ENCODE measurements around the gene TEX52.

The TEX52 gene

DNA sequence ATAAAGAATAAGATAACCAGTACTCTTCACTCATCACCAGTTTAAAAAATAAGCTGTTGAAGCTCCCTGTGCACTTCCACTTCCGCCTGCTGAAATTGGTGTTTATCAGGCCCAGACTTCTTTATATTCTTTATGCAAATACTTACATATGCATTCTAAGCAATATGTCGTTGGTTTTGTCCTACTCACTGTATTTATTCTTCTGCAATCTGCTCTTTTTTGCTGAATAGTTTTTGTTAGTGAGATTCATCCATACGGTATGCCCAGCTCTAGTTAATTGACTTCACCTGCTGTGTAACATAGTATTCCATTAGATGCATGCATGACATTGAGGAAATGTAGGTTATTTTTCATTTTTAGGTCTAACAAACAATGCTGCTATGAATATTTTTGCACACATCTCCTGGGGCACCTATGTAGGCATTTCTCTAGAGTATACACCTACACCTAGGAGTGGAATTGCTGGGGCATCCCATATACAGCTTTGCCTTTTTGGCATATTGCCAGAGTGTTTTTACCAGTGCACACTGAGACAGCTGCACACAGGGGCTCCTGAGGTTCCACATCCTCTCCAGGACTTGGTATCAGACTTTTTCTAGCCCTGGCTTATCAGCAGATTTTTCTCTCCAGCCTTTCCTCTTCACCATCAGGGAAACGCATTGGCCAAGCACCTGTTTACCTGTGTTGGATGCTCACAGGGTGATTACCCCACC lies 21.0 kb downstream of the TEX52 start:
- H3K9me3 Mint-ChIP-seq: no peaks in the 10 kb centered on the region
- no peaks in the 10 kb centered on the region for H3K27me3 Mint-ChIP-seq
- peaks cover 11% of the 10 kb centered on the region for H3K4me1 Mint-ChIP-seq
- no peak overlapping the region for H3K4me3 Mint-ChIP-seq
- DNase-seq (ENCODE audit: low spot score in 2 of 2) (no peak), ATAC-seq (replicated peaks; ENCODE audit: extremely low read depth, poor library complexity, severe bottlenecking) (no peak)
- H3K27ac Mint-ChIP-seq (ENCODE audit: low read depth): peak overlapping the region; percentile 62
- peaks cover 31% of the 10 kb centered on the region for H3K36me3 Mint-ChIP-seq (ENCODE audit: insufficient read depth)

DNA sequence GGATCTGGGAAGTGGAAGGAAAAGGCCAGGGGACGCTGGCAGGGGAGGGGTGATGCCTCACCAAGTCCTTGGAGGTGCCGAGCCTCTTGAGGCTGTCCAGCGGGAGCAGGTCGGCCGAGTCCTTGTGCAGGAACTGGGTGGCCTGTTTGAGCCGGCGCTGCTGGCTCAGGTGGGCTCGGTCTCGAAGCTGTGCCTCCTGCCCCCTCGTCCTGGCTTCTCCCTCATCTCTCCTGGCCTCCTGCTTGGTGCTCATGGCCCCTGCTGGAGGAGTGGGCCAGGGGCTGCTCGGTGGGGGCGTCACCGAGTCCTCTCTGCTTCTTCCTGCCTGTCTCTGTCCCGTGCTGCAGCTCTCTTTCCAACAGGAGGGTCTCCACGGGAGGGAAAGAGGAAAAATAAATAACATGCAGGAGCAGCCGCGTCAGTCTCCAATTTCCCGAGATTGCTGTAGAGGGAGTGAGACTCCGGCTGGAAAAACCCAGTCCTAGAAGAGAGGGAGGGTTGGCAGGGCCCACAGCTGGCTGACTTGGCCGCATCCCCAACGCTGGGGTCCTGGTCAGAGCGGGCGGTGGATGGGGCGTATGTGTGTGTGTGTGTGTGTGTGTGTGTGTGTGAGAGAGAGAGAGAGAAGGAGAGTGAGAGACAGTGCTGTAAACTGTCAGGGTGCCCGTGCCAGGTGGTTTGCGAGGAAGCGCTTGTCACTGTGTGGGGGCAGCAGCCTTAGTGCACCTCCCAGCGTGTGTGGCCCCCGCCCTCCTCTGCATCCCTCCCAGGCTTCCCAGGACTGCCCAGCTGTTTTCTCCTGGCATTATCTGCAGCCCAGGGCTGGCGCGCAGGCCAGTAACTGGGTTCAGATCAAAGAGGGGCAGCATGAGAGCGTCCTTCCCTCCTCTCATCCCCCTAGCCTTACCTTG lies 22.0 kb downstream of the TEX52 start, which contains the start of gene NRIP2:
TSS of gene NRIP2 (minus strand) at position 455 of the 911 bp plus-strand sequence. CDS start at position 403, 52 bp downstream.
- peak within 1 kb of the TSS; percentile 62 for H3K27ac Mint-ChIP-seq (ENCODE audit: low read depth)
- peaks cover 28% of the 10 kb centered on the region for H3K36me3 Mint-ChIP-seq (ENCODE audit: insufficient read depth)
- H3K9me3 Mint-ChIP-seq: no peaks in the 10 kb centered on the region
- no peak within 1 kb of the TSS for H3K4me3 Mint-ChIP-seq
- ATAC-seq (replicated peaks; ENCODE audit: extremely low read depth, poor library complexity, severe bottlenecking): no peak
- H3K27me3 Mint-ChIP-seq: no peaks in the 10 kb centered on the region
- H3K4me1 Mint-ChIP-seq: peaks cover 11% of the 10 kb centered on the region
- DNase-seq (ENCODE audit: low spot score in 2 of 2): no peak

DNA sequence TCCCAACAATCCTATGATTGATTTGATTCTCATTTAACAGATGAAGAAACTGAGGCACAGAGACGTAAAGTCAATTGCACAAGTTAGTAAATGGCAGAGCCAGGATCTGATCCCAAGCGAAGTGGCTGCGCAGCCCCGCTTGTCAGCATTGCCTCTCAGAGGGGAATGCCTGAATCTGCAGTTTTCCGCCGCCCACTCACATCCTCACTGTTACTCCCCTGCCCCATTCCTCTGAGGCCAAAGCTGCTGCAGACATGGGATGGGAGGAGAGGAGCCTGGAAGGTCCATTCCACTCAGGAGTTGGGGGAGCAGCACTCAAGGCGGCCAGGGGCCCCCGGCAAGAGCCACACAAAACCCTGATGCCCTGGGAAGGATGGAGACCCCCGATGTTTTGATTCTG lies 23.0 kb downstream of the TEX52 start:
- H3K27ac Mint-ChIP-seq (ENCODE audit: low read depth): no peak overlapping the region
- no peak for DNase-seq (ENCODE audit: low spot score in 2 of 2)
- no peak for ATAC-seq (replicated peaks; ENCODE audit: extremely low read depth, poor library complexity, severe bottlenecking)
- peaks cover 27% of the 10 kb centered on the region for H3K36me3 Mint-ChIP-seq (ENCODE audit: insufficient read depth)
- H3K4me3 Mint-ChIP-seq: no peak overlapping the region
- no peaks in the 10 kb centered on the region for H3K9me3 Mint-ChIP-seq
- no peaks in the 10 kb centered on the region for H3K27me3 Mint-ChIP-seq
- H3K4me1 Mint-ChIP-seq: peaks cover 11% of the 10 kb centered on the region

DNA sequence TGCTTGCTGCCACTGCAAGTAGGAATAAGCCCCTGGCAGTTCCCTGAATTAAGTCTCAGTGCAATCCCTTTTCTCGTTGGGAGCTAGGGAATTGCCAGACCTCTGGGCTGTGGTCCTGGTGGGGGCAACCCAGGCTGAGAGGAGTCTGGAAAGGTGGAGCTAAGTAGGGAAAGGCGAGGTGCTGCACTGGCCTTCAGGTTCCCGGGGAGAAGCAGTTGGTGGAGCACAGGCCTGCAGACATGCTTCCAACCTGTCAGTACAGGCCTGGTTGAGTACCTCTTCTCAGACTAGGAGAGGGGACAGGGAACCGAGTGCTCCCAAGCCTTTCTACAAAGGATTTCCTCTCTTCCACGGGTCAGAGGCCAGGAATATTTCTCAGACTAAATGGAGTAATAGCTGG lies 23.5 kb downstream of the TEX52 start:
- H3K36me3 Mint-ChIP-seq (ENCODE audit: insufficient read depth): peaks cover 27% of the 10 kb centered on the region
- DNase-seq (ENCODE audit: low spot score in 2 of 2) (no peak), ATAC-seq (replicated peaks; ENCODE audit: extremely low read depth, poor library complexity, severe bottlenecking) (no peak)
- H3K4me3 Mint-ChIP-seq: no peak overlapping the region
- peaks cover 11% of the 10 kb centered on the region for H3K4me1 Mint-ChIP-seq
- no peak overlapping the region for H3K27ac Mint-ChIP-seq (ENCODE audit: low read depth)
- H3K9me3 Mint-ChIP-seq: no peaks in the 10 kb centered on the region
- no peaks in the 10 kb centered on the region for H3K27me3 Mint-ChIP-seq

DNA sequence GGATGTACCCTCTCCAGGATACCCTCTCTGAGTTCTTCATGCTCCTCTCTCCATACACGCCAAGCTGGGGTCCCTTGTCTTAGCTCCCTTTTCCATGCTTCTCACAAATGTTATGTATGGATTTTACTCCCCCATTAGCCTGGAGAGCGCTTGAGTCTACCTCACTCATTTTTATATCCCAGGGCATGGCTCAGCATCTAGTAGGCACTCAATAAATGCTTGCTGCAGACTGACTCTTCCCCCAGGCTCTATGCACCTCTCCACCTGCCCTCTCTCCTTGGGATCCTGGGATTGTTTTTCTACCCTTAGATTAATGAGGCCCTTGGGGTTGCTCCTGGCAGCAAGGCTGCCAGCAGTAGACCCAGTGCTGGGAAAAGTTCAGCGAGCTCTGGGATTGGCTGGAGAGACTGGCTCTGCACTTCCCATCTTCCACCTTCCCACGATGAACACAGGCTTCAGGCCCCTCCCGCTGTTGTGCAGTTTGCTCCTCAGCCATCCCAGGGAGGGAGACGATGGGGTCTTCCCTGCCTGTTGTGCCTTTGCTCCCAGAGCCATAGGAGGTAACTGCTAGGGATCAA lies 24.2 kb downstream of the TEX52 start:
- Mint-ChIP-seq H3K36me3 (ENCODE audit: insufficient read depth) (peaks cover 29% of the 10 kb centered on the region), H3K9me3 (no peaks in the 10 kb centered on the region), H3K27me3 (no peaks in the 10 kb centered on the region), H3K4me1 (peaks cover 11% of the 10 kb centered on the region), H3K4me3 (no peak overlapping the region), H3K27ac (ENCODE audit: low read depth) (peak overlapping the region; percentile 26)
- DNase-seq (ENCODE audit: low spot score in 2 of 2): no peak
- no peak for ATAC-seq (replicated peaks; ENCODE audit: extremely low read depth, poor library complexity, severe bottlenecking)

DNA sequence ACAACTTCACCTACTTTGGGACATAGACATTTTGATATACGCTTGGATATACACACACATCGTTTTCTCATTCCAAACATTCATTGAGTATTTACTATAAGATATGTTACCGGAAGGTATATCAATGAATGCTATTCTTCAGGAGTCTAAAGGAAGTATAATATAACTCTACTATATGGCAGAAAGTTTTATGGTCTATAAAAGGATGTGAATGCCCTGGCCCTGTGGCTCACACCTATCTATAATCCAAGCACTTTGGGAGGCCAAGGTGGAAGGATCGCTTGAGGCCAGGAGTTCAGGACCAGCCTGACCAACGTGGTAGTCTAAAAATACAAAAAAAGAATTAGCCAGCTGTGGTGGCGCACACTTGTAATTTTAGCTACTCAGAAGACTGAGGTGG lies 27.6 kb downstream of the TEX52 start:
- no peaks in the 10 kb centered on the region for H3K9me3 Mint-ChIP-seq
- peaks cover 32% of the 10 kb centered on the region for H3K36me3 Mint-ChIP-seq (ENCODE audit: insufficient read depth)
- peaks cover 2% of the 10 kb centered on the region for H3K4me1 Mint-ChIP-seq
- ATAC-seq (replicated peaks; ENCODE audit: extremely low read depth, poor library complexity, severe bottlenecking) (no peak), DNase-seq (ENCODE audit: low spot score in 2 of 2) (no peak)
- H3K27ac Mint-ChIP-seq (ENCODE audit: low read depth): peak overlapping the region; percentile 10
- H3K27me3 Mint-ChIP-seq: no peaks in the 10 kb centered on the region
- no peak overlapping the region for H3K4me3 Mint-ChIP-seq

DNA sequence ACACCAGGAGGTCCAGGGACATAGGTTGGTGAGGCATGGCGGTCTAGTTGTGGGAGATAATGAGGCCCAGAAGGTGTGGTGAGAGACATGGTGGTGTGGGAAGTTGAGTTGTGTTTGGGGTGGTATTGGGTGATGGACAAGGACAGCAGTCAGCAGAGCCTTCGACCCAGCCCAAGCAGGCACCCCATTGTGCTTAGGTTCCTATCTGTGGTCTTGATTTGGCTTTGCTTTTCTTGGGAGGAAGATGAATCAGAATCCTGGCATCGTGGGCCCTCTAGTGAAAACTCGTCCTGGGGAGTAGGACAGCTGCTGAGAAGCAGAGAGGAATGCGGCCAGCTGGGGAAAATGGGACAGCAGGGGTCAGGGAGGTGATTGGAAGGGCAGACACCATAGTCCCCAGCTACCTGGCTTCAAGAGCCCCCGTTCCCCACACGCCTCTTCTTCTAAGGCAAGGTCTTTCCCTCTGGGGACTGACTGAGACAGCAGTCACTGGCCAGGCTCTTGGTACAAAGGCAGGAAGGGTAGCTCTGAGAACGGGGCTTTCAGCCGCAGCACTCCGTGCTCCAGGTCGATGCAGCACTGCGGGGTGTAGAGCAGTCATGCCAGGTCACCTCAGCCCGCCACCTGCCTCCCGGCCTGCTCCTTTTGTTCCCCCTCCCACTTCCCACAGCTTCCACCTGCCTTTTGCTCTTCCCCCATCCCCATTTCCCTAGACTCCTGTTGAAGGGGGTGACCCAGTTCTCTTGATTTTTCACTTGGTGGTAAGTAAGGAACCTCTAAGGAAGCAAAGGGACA lies 29.9 kb downstream of the TEX52 start:
- Mint-ChIP-seq H3K9me3 (no peaks in the 10 kb centered on the region), H3K27ac (ENCODE audit: low read depth) (no peak overlapping the region), H3K27me3 (no peaks in the 10 kb centered on the region), H3K36me3 (ENCODE audit: insufficient read depth) (peaks cover 47% of the 10 kb centered on the region), H3K4me1 (no peaks in the 10 kb centered on the region), H3K4me3 (no peak overlapping the region)
- no peak for DNase-seq (ENCODE audit: low spot score in 2 of 2)
- ATAC-seq (replicated peaks; ENCODE audit: extremely low read depth, poor library complexity, severe bottlenecking): no peak

DNA sequence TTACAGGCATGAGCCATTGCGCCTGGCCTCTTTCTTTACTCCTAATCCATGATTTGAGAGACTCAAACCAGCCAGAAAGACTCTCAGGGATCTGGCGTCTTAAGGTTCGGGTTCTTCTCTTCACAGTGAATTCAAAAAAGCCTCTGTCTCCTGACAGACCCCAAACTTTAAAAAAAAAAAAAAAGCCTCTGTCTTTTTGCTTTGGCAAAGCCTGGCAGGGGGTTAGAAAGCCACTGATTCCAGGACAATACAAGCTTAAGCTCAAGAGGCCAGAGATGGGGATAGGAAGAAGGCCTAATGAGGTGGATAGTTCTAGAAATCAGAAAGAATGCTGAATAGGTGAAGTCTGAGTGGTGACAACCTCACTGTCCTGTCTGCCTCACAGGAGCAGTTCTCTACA lies 30.8 kb downstream of the TEX52 start:
- DNase-seq (ENCODE audit: low spot score in 2 of 2) (no peak), ATAC-seq (replicated peaks; ENCODE audit: extremely low read depth, poor library complexity, severe bottlenecking) (no peak)
- Mint-ChIP-seq H3K4me3 (no peak overlapping the region), H3K27me3 (no peaks in the 10 kb centered on the region), H3K4me1 (no peaks in the 10 kb centered on the region), H3K9me3 (no peaks in the 10 kb centered on the region), H3K36me3 (ENCODE audit: insufficient read depth) (peaks cover 49% of the 10 kb centered on the region), H3K27ac (ENCODE audit: low read depth) (no peak overlapping the region)

DNA sequence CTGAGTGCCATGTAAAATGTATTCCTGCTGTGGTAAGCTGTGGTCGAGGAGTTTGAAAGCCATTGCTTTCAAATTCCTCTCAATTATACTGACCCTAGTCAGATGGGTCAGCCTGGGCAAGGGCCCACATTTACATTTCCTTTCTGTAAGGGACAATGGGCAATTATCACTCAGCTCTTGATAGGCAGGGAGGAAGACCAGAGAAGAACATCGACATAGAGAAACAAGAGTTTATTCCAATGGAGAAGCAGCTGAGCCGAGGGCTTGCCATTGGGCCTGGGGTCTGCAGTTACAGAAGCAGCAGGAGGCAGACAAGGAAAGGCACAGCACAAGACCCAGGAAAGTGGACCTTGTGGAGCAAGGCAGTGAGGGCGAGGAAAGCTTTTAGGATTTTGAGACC lies 31.7 kb downstream of the TEX52 start:
- DNase-seq (ENCODE audit: low spot score in 2 of 2) (no peak), ATAC-seq (replicated peaks; ENCODE audit: extremely low read depth, poor library complexity, severe bottlenecking) (no peak)
- Mint-ChIP-seq H3K27me3 (no peaks in the 10 kb centered on the region), H3K4me1 (peaks cover under 1% of the 10 kb centered on the region), H3K27ac (ENCODE audit: low read depth) (no peak overlapping the region), H3K9me3 (no peaks in the 10 kb centered on the region), H3K36me3 (ENCODE audit: insufficient read depth) (peaks cover 47% of the 10 kb centered on the region), H3K4me3 (no peak overlapping the region)

DNA sequence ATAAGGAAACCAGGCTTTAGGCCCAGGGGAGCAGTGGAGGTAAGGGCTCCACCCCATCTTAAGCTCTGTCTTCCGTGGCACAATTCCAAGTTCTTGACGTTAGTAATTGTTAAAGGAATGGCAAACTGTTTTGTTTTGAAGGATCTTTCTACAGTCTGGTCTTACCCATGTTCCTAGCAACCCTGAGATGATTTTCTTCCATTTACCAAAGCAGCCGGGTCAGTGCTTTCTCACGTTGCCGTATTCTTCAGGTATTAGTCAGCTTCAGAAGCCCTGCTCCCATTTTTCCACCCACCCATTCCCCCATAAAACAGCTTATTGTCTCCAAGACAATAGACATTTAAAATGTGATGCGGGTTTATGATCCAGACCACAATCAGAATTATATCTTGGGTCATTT lies 32.3 kb downstream of the TEX52 start:
- Mint-ChIP-seq H3K4me3 (no peak overlapping the region), H3K36me3 (ENCODE audit: insufficient read depth) (peaks cover 51% of the 10 kb centered on the region), H3K9me3 (no peaks in the 10 kb centered on the region), H3K27me3 (no peaks in the 10 kb centered on the region), H3K4me1 (peaks cover 6% of the 10 kb centered on the region), H3K27ac (ENCODE audit: low read depth) (no peak overlapping the region)
- DNase-seq (ENCODE audit: low spot score in 2 of 2) (no peak), ATAC-seq (replicated peaks; ENCODE audit: extremely low read depth, poor library complexity, severe bottlenecking) (no peak)

DNA sequence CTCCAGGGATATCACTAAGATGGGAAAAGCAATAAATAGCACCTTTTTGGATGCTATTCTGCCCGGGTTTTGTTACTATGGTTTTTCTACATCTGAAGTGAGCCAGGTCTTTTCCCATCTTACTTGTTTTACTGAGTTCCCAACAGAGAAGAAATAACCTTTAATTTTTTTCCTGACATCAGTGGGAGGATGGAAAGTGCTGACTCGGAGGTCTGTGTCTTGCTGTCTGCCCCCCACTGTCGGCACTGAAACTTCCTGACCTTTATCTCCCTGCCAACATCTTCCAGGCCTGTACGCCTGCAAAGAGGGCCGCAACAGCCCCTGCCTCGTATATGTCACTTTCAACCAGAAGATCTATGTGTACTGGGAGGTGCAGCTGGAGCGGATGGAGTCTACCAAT lies 33.4 kb downstream of the TEX52 start:
- Mint-ChIP-seq H3K9me3 (no peaks in the 10 kb centered on the region), H3K27me3 (no peaks in the 10 kb centered on the region), H3K4me1 (peaks cover 9% of the 10 kb centered on the region), H3K27ac (ENCODE audit: low read depth) (no peak overlapping the region), H3K4me3 (no peak overlapping the region), H3K36me3 (ENCODE audit: insufficient read depth) (peaks cover 46% of the 10 kb centered on the region)
- ATAC-seq (replicated peaks; ENCODE audit: extremely low read depth, poor library complexity, severe bottlenecking): no peak
- DNase-seq (ENCODE audit: low spot score in 2 of 2): no peak

DNA sequence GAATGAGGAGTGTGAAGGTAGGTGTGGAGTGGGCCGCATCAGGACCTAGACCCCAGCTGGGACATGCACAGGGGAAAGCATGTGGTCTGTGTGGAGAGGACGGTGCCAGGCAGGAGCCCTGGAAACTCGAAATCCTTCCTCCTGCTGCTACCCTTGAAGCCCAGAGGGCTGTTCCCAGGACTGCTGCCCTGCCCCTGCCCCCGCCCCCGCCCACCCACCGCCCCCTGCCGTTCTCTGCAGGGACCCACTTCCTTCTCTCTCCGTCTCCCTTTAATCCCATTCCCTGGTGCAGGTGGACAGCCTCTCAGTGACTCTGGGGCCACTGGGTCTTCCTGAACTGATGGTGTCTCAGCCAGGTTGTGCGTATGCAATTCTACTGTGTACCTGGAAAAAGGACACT lies 36.4 kb downstream of the TEX52 start:
- Mint-ChIP-seq H3K27me3 (no peaks in the 10 kb centered on the region), H3K4me1 (peaks cover 9% of the 10 kb centered on the region), H3K4me3 (no peak overlapping the region), H3K27ac (ENCODE audit: low read depth) (no peak overlapping the region), H3K9me3 (no peaks in the 10 kb centered on the region), H3K36me3 (ENCODE audit: insufficient read depth) (peaks cover 52% of the 10 kb centered on the region)
- DNase-seq (ENCODE audit: low spot score in 2 of 2) (no peak), ATAC-seq (replicated peaks; ENCODE audit: extremely low read depth, poor library complexity, severe bottlenecking) (no peak)
